HEK293T (cell line): Measurements from ENCODE around the gene PAPLN.

Experiments used
- CTBP1 ChIP-seq: fragments of 450-650 bp; IDR thresholded peaks from 2 replicates; pipeline ENCODE4 v1.6.1; 2016; ENCODE audit warnings: borderline replicate concordance
- ELF4 ChIP-seq: fragments of 450-650 bp; IDR thresholded peaks from 2 replicates; pipeline ENCODE4 v1.6.1; 2017; ENCODE audit warnings: antibody characterized with exemption
- FOXA1 ChIP-seq: fragments of 450-650 bp; IDR thresholded peaks from 2 replicates; pipeline ENCODE4 v1.6.1; 2016; ENCODE audit warnings: mild to moderate bottlenecking
- FOXK2 ChIP-seq: fragments of 450-650 bp; IDR thresholded peaks from 2 replicates; pipeline ENCODE4 v1.6.1; 2016; ENCODE audit warnings: mild to moderate bottlenecking
- FOXM1 ChIP-seq: fragments of 450-650 bp; IDR thresholded peaks from 2 replicates; pipeline ENCODE4 v1.6.1; 2017; ENCODE audit warnings: mild to moderate bottlenecking, borderline replicate concordance
- HDGF ChIP-seq: fragments of 450-650 bp; IDR thresholded peaks from 2 replicates; pipeline ENCODE4 v1.6.1; 2017; ENCODE audit warnings: antibody characterized with exemption, borderline replicate concordance
- L3MBTL2 ChIP-seq: fragments of 450-650 bp; conservative IDR thresholded peaks from 2 replicates; pipeline ENCODE4 v1.6.1; 2016; ENCODE audit warnings: mild to moderate bottlenecking
- NFRKB ChIP-seq: fragments of 450-650 bp; IDR thresholded peaks from 2 replicates; pipeline ENCODE4 v1.6.1; 2016; ENCODE audit warnings: mild to moderate bottlenecking, moderate library complexity
- SP1 ChIP-seq: fragments of 450-650 bp; IDR thresholded peaks from 2 replicates; pipeline ENCODE4 v1.6.1; 2017
- SUZ12 ChIP-seq: fragments of 450-650 bp; IDR thresholded peaks from 2 replicates; pipeline ENCODE4 v1.6.1; 2016; ENCODE audit warnings: mild to moderate bottlenecking
- TARDBP ChIP-seq: fragments of 450-650 bp; IDR thresholded peaks from 2 replicates; pipeline ENCODE4 v1.6.1; 2016
- ZNF384 ChIP-seq: fragments of 450-650 bp; IDR thresholded peaks from 2 replicates; pipeline ENCODE4 v1.6.1; 2016
- TF ChIP-seq, protein P1 (sequence below): fragments of 450-650 bp; IDR thresholded peaks from 2 replicates; pipeline ENCODE4 v1.6.1; 2016

DNA sequence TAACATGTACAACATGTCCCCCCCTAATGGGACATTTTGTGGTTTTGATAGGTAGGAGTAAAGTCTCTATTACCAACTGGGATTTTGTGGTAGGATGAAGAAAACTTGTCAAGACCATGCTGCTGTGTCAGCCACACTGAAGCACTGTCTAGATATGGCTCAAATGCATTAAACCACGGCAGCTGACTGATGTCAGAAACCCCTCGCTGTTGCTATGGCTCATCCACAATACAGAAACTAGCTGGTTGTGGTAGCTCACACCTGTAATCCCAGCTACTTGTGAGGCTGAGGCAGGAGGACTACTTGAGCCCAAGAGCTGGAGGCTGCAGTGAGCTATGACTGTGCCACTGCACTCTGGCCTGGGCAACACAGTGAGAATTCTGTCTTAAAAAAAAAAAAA, 40.1 kb downstream of the PAPLN start:
- no peak for TF ChIP-seq FOXA1
- no peak for TF ChIP-seq SP1
- TF ChIP-seq HDGF = no peak
- TF ChIP-seq FOXM1 = no peak
- TF ChIP-seq TARDBP = no peak
- no peak for TF ChIP-seq L3MBTL2
- no peak for TF ChIP-seq ZNF384
- no peak for TF ChIP-seq SUZ12
- TF ChIP-seq, protein P1, sequence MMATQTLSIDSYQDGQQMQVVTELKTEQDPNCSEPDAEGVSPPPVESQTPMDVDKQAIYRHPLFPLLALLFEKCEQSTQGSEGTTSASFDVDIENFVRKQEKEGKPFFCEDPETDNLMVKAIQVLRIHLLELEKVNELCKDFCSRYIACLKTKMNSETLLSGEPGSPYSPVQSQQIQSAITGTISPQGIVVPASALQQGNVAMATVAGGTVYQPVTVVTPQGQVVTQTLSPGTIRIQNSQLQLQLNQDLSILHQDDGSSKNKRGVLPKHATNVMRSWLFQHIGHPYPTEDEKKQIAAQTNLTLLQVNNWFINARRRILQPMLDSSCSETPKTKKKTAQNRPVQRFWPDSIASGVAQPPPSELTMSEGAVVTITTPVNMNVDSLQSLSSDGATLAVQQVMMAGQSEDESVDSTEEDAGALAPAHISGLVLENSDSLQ = no peak
- no peak for TF ChIP-seq NFRKB
- TF ChIP-seq FOXK2 = no peak
- no peak for TF ChIP-seq CTBP1
- no peak for TF ChIP-seq ELF4
